Nephron (organoid): Measurements from ENCODE around the gene SPACA5.
"Not testable (repeated sequence)": the region's sequence is repeated elsewhere in the genome, so short reads cannot be mapped to it uniquely, and the experiment has no call there.

ENCODE experiments used
- H3K27ac Mint-ChIP-seq, 3 experiments: 2 replicates each; pipeline ENCODE4 v1.8.0; 2020; ENCODE audit warnings: mixed read lengths in 3 of 3, mild to moderate bottlenecking in 2 of 3, moderate library complexity in 1 of 3
- H3K27me3 Mint-ChIP-seq: 2 replicates; pipeline ENCODE4 v1.8.0; 2021; ENCODE audit warnings: low read depth, mild to moderate bottlenecking, moderate library complexity, mixed read lengths
- H3K36me3 Mint-ChIP-seq: 2 replicates; pipeline ENCODE4 v1.8.0; 2020; ENCODE audit warnings: low read depth, mixed read lengths
- H3K4me1 Mint-ChIP-seq: 2 replicates; pipeline ENCODE4 v1.8.0; 2020; ENCODE audit warnings: mixed read lengths
- H3K4me3 Mint-ChIP-seq, 3 experiments: 2 replicates each; pipeline ENCODE4 v1.8.0; 2020; ENCODE audit warnings: mild to moderate bottlenecking in 3 of 3, mixed read lengths in 3 of 3, moderate library complexity in 2 of 3
- H3K9me3 Mint-ChIP-seq: 2 replicates; pipeline ENCODE4 v1.8.0; 2020; ENCODE audit warnings: mixed read lengths
- TF ChIP-seq, protein P1 (sequence below), 3 experiments: fragments of 200-600 bp; sonication (generic); IDR thresholded peaks; one replicate each; pipeline ENCODE4 v1.5.0; 2021; ENCODE audit warnings: antibody characterized with exemption in 3 of 3; ENCODE audit not compliant: unreplicated experiment in 3 of 3

SPACA5 gene

DNA sequence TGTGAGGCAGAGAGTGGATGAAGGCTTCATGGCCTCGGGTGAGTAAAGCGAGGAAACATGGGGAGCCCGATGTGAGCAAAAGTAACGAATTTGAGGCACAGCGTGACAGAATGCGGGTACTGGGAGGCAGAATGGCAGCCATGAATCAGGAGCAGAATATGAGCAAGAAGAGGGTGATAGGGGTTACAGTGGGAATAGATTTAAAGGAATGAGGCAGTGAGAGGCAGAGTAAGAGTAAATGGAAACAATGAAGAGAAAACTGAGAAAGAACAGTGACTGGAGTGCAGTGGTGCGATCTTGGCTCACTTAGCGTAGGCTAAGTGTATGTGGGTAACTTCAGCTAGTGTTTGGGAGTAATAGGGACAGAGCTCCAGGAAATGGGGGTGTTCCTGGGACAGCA lies at the start of gene SPACA5:
Gene SPACA5, plus strand, starts transcription at position 301 of the 400 bp plus-strand sequence. CDS start 815 bp downstream, outside the sequence.
- H3K27me3 Mint-ChIP-seq, H3K36me3 Mint-ChIP-seq, H3K4me3 Mint-ChIP-seq, H3K9me3 Mint-ChIP-seq, H3K27ac Mint-ChIP-seq: not testable (repeated sequence)
- peaks cover 11% of the 10 kb centered on the region for H3K4me1 Mint-ChIP-seq

DNA sequence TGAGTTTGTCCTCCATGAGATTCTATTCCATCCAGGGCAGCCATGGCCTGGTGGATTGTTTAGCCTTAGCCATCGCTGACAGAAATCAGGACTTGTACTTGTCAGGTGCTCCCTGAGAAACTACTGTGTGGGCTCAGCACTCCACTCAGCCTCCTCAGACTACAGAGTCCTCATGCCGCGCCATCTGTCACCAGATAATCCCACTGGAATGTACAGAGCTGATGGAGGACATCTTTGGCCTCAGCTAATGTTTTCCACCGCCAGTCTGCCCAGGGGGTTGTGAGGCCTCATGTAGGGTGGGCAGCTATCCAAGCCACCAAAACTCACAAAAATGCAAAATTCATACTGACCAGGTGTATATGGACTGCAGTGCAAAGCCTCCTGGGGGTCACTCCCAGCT lies 48.6 kb upstream of the SPACA5 start:
- not testable (repeated sequence) for H3K4me1 Mint-ChIP-seq, H3K27me3 Mint-ChIP-seq, H3K36me3 Mint-ChIP-seq, H3K4me3 Mint-ChIP-seq, H3K27ac Mint-ChIP-seq
- H3K9me3 Mint-ChIP-seq = peaks cover 26% of the 10 kb centered on the region

GRCh38 chrX:47958761-47959342 lies 47.9 kb upstream of the SPACA5 start:
- no peaks in the 10 kb centered on the region for H3K27me3 Mint-ChIP-seq
- no peaks in the 10 kb centered on the region for H3K36me3 Mint-ChIP-seq
- TF ChIP-seq, protein P1, sequence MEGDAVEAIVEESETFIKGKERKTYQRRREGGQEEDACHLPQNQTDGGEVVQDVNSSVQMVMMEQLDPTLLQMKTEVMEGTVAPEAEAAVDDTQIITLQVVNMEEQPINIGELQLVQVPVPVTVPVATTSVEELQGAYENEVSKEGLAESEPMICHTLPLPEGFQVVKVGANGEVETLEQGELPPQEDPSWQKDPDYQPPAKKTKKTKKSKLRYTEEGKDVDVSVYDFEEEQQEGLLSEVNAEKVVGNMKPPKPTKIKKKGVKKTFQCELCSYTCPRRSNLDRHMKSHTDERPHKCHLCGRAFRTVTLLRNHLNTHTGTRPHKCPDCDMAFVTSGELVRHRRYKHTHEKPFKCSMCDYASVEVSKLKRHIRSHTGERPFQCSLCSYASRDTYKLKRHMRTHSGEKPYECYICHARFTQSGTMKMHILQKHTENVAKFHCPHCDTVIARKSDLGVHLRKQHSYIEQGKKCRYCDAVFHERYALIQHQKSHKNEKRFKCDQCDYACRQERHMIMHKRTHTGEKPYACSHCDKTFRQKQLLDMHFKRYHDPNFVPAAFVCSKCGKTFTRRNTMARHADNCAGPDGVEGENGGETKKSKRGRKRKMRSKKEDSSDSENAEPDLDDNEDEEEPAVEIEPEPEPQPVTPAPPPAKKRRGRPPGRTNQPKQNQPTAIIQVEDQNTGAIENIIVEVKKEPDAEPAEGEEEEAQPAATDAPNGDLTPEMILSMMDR (IDR thresholded peaks at IDR 0.05; ENCODE audit: unreplicated experiment in 3 of 3) = no peak
- no peaks in the 10 kb centered on the region for H3K4me1 Mint-ChIP-seq
- H3K9me3 Mint-ChIP-seq = peaks cover 23% of the 10 kb centered on the region
- no peak overlapping the region for H3K4me3 Mint-ChIP-seq
- H3K27ac Mint-ChIP-seq = no peak overlapping the region

- no peak overlapping the region for H3K27ac Mint-ChIP-seq
Measured at GRCh38 chrX:47960406-47960805, 46.4 kb upstream of the SPACA5 start.

GRCh38 chrX:47961830-47962229 lies 45.0 kb upstream of the SPACA5 start:
- not testable (repeated sequence) for H3K27ac Mint-ChIP-seq, H3K4me1 Mint-ChIP-seq, H3K27me3 Mint-ChIP-seq, H3K36me3 Mint-ChIP-seq, H3K4me3 Mint-ChIP-seq
- peaks cover 35% of the 10 kb centered on the region for H3K9me3 Mint-ChIP-seq

More at GRCh38 chrX:47960406-47960805, 46.4 kb upstream of the SPACA5 start:
- Mint-ChIP-seq H3K36me3 (no peaks in the 10 kb centered on the region), H3K27me3 (no peaks in the 10 kb centered on the region), H3K4me1 (no peaks in the 10 kb centered on the region), H3K9me3 (peaks cover 34% of the 10 kb centered on the region), H3K4me3 (no peak overlapping the region)
- TF ChIP-seq, protein P1 (IDR thresholded peaks at IDR 0.05; ENCODE audit: unreplicated experiment in 3 of 3) = no peak

DNA sequence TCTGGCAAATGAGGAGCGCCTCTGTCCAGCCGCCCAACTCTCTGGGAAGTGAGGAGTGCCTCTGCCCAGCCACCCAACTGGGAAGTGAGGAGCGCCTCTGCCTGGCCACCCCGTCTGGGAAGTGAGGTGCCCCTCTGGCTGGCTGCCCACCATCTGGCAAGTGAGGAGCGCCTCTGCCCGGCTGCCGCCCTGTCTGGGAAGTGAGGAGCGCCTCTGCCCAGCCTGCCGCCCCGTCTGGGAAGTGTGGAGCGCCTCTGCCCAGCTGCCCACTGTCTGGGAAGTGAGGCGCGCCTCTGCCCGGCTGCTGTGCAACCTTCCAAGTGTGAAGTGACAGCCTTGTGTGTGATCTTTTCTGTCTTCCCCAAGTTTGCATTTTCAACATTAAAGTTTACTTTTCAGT lies 41.3 kb upstream of the SPACA5 start:
- H3K4me3 Mint-ChIP-seq, H3K27me3 Mint-ChIP-seq, H3K4me1 Mint-ChIP-seq, H3K36me3 Mint-ChIP-seq, H3K27ac Mint-ChIP-seq: not testable (repeated sequence)
- H3K9me3 Mint-ChIP-seq = peaks cover 50% of the 10 kb centered on the region

GRCh38 chrX:47973235-47973634 lies 33.6 kb upstream of the SPACA5 start:
- Mint-ChIP-seq H3K27ac (no peak overlapping the region), H3K27me3 (no peaks in the 10 kb centered on the region), H3K36me3 (peaks cover 62% of the 10 kb centered on the region), H3K4me1 (no peaks in the 10 kb centered on the region), H3K4me3 (no peak overlapping the region), H3K9me3 (peaks cover 74% of the 10 kb centered on the region)
- TF ChIP-seq, protein P1 (IDR thresholded peaks at IDR 0.05; ENCODE audit: unreplicated experiment in 3 of 3) = no peak

DNA sequence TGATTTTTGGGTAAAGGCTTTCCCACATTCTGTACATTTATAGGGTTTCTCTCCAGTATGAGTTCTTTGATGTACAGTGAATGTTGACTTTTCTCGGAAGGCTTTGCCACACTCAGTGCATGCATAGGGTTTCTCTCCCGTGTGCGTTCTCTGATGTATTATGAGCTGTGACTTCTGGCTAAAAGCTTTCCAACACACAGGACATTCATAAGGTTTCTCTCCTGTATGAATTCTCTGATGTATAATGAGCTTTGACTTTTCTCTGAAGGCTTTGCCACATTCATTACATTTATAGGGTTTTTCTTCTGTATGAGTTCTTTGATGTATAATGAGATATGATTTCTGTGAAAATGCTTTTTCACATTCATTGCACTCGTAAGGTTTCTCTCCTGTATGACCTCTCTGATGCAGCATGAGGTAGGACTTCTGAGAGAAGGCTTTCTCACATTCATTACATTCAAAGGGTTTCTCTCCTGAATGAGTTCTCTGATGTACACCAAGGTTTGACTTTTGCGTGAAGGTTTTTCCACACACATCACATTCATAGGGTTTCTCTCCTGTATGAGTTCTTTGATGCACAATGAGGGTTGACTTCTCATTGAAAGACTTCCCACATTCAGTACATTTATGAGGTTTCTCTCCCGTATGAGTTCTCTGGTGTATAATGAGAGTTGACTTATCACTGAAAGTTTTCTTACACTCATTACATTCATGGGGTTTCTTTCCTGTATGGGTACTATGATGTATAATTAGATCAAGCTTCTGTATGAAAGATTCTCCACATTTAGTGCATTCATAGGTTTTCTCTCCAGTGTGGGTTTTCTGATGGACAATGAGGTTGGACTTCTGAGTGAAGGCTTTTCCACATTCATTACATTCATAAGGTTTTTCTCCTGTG lies 30.3 kb upstream of the SPACA5 start:
- H3K27ac Mint-ChIP-seq = no peak overlapping the region
- TF ChIP-seq, protein P1 (IDR thresholded peaks at IDR 0.05; ENCODE audit: unreplicated experiment in 3 of 3) = no peak
- H3K4me1 Mint-ChIP-seq = no peaks in the 10 kb centered on the region
- no peaks in the 10 kb centered on the region for H3K27me3 Mint-ChIP-seq
- no peak overlapping the region for H3K4me3 Mint-ChIP-seq
- peaks cover 80% of the 10 kb centered on the region for H3K9me3 Mint-ChIP-seq
- H3K36me3 Mint-ChIP-seq = peaks cover 95% of the 10 kb centered on the region
